Astrocyte (in vitro differentiated cells and primary cell): Measurements from ENCODE around the gene GGTLC3. TPM values are rescaled to one million over a fixed set of nuclear protein-coding genes. Genes with fewer than 3 reads are reported as not detected.
"Not testable (repeated sequence)": the region's sequence is repeated elsewhere in the genome, so short reads cannot be mapped to it uniquely, and the experiment has no call there.

Experiments used
- DNase-seq: peaks from one replicate; pipeline ENCODE4 v3.0.0-alpha.2; 2010; ENCODE audit warnings: low read depth
- FAIRE-seq: peaks from 2 replicates; lab custom pipeline; 2011; peaks lifted over from hg19 to GRCh38; lab: Jason Lieb, UNC
- H2AFZ ChIP-seq: 2 replicates; pipeline ENCODE4 v1.6.0; 2012; ENCODE audit warnings: low read depth, low read length, inconsistent platforms
- H3K27ac ChIP-seq: 2 replicates; pipeline ENCODE4 v1.5.1; 2011; ENCODE audit warnings: low read depth, low read length, inconsistent platforms
- H3K27me3 ChIP-seq: 2 replicates; pipeline ENCODE4 v1.6.0; 2011; ENCODE audit warnings: low read length, inconsistent platforms; ENCODE audit not compliant: insufficient read depth
- H3K36me3 ChIP-seq: 2 replicates; pipeline ENCODE4 v1.5.1; 2011; ENCODE audit warnings: low read length, inconsistent platforms; ENCODE audit not compliant: insufficient read depth
- H3K4me1 ChIP-seq: 2 replicates; pipeline ENCODE4 v1.5.1; 2011; ENCODE audit warnings: low read length, inconsistent platforms; ENCODE audit not compliant: insufficient read depth
- H3K4me2 ChIP-seq: 2 replicates; pipeline ENCODE4 v1.6.0; 2012; ENCODE audit warnings: low read length, inconsistent platforms
- H3K4me3 ChIP-seq: 2 replicates; pipeline ENCODE4 v1.5.1; 2011; ENCODE audit warnings: low read depth, mild to moderate bottlenecking, low read length, inconsistent platforms; ENCODE audit not compliant: insufficient read depth
- H3K79me2 ChIP-seq: 2 replicates; pipeline ENCODE4 v1.6.0; 2012; ENCODE audit warnings: mild to moderate bottlenecking, low read length, inconsistent platforms; ENCODE audit not compliant: insufficient read depth
- H3K9ac ChIP-seq: 2 replicates; pipeline ENCODE4 v1.6.0; 2012; ENCODE audit warnings: mild to moderate bottlenecking, low read length, inconsistent platforms
- H3K9me3 ChIP-seq: 2 replicates; pipeline ENCODE4 v1.5.1; 2012; ENCODE audit warnings: low read depth, mild to moderate bottlenecking, low read length, inconsistent platforms; ENCODE audit not compliant: insufficient read depth
- H4K20me1 ChIP-seq: 2 replicates; pipeline ENCODE4 v1.6.0; 2012; ENCODE audit warnings: low read length, inconsistent platforms; ENCODE audit not compliant: insufficient read depth
- H3K27ac Mint-ChIP-seq: one replicate; pipeline ENCODE4 v1.8.0; 2021; ENCODE audit warnings: mild to moderate bottlenecking, mixed read lengths; ENCODE audit not compliant: unreplicated experiment
- H3K27me3 Mint-ChIP-seq: one replicate; pipeline ENCODE4 v1.8.0; 2021; ENCODE audit warnings: low read depth, mixed read lengths; ENCODE audit not compliant: unreplicated experiment
- H3K36me3 Mint-ChIP-seq: one replicate; pipeline ENCODE4 v1.8.0; 2021; ENCODE audit warnings: low read depth, mixed read lengths; ENCODE audit not compliant: unreplicated experiment
- H3K4me1 Mint-ChIP-seq: one replicate; pipeline ENCODE4 v1.8.0; 2021; ENCODE audit warnings: low read depth, mixed read lengths; ENCODE audit not compliant: unreplicated experiment
- H3K4me3 Mint-ChIP-seq: one replicate; pipeline ENCODE4 v1.8.0; 2021; ENCODE audit warnings: mild to moderate bottlenecking, moderate library complexity, mixed read lengths; ENCODE audit not compliant: unreplicated experiment
- H3K9me3 Mint-ChIP-seq: one replicate; pipeline ENCODE4 v1.8.0; 2021; ENCODE audit warnings: mild to moderate bottlenecking, mixed read lengths; ENCODE audit not compliant: unreplicated experiment
- total RNA-seq: library from RNA; stranded (reverse); gene quantifications from 2 replicates; pipeline ENCODE4 v1.2.1, GENCODE V29; 2021

The GGTLC3 gene
- total RNA-seq, 1 donor from 2014 or later: not detected

DNA sequence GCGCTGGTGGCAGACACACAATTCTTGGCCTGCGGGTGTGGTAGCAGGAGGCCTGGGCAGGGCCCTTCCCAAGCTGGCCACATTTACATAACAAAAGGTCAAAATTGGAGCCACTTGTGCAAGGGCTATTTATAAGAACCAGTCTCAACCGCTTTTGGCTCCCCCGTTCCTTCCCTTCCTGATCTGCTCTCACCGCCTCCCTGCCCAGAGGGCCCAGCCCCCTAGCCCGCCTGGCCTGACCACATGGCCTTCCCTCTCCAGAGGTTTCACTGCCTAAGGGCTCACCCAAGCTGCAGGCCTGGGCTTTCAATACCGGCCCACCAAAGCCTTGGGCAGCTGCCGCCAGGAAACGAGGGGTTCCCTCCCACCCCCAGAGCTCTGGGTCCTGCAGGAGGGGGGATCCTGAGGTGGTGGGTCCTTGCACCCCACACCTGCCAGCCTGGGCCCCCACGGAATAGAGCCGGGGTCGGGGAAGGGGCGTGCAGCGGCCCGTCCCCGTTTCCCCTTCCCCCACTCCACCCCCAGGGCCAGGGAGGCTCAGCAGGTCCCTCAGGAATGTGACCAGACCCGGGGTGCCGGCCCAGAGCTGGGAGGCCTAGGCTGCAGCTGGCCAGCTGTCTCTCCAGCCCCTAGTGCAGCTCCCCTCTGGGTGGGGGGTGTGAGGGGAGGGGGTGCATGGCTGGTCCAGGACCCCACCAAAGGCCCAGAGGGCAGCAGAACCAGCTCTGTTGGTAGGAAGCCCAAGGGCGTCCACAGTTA, 35.1 kb upstream of the GGTLC3 start:
- not testable (repeated sequence) for H3K27ac ChIP-seq, H3K4me2 ChIP-seq, DNase-seq, H4K20me1 ChIP-seq, H3K4me3 ChIP-seq, H3K27ac Mint-ChIP-seq, H3K9me3 ChIP-seq, H3K4me1 Mint-ChIP-seq, H3K27me3 ChIP-seq, H3K27me3 Mint-ChIP-seq, H3K36me3 ChIP-seq, H3K36me3 Mint-ChIP-seq, H3K4me1 ChIP-seq, H3K9me3 Mint-ChIP-seq, H2AFZ ChIP-seq, H3K4me3 Mint-ChIP-seq, FAIRE-seq, H3K9ac ChIP-seq, H3K79me2 ChIP-seq

DNA sequence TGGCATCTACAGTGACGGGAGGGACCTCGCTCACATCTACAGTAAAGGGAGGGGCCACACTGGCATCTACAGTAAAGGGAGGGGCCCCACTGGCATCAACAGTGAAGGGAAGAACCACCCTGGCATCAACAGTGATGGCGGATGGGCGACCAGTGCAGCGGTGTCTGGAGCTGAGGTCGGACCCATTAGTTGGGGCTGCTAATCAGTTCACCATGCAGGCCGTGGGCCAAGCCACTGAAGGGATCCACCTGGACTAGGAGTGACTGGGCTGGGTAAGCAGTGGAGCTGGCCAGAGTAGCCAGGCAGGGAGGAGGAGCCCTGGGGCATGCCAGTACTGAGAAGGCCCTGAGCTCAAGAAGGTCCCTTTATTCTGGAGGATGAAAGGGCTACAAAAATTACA, 33.1 kb upstream of the GGTLC3 start:
- not testable (repeated sequence) for H3K27me3 ChIP-seq, H3K9me3 ChIP-seq, H3K27me3 Mint-ChIP-seq, DNase-seq, H3K4me3 Mint-ChIP-seq, H3K4me1 ChIP-seq, H3K27ac Mint-ChIP-seq, FAIRE-seq, H2AFZ ChIP-seq, H3K9me3 Mint-ChIP-seq, H3K4me2 ChIP-seq, H3K36me3 ChIP-seq, H3K27ac ChIP-seq, H3K4me1 Mint-ChIP-seq, H3K9ac ChIP-seq, H3K36me3 Mint-ChIP-seq, H3K4me3 ChIP-seq, H3K79me2 ChIP-seq, H4K20me1 ChIP-seq

DNA sequence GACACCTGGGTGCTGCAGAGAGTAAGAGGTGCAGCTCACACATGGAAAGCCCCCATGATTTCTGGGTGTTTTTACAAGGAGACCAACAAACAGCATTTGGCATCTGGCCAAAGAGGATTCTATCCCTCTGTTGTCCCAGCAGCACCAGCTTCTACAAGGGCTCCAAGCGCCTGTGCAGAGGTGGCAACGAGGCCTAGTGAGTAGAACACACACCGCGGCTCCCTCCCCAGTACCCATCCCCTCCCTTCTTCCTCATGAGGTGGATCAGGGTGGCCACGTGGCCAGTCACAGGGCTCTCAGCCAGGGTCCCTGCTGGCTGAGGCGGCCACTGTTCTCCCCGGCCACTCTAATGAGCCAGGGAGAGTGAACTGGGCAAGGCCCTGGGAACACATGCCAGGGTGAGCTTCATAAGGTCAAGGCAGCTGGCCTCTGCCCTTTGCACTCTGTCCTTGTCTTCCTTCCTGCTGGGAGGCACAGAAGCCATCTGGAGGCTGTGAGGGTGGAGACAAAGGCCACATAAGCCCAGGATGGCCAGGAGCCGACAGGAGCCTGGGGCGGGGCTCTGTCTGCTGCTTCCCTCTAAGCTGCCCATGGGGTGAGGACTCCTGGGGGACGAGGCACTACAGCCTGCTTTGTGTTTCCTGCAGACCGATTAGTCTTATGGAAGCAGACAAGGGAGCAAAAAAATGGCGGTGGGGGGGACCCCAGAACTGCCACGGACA, 31.7 kb upstream of the GGTLC3 start:
- H3K27me3 ChIP-seq, H3K4me3 ChIP-seq, H3K9me3 Mint-ChIP-seq, H3K9me3 ChIP-seq, H3K4me1 ChIP-seq, H3K27me3 Mint-ChIP-seq, H3K4me2 ChIP-seq, FAIRE-seq, H3K9ac ChIP-seq, H3K36me3 ChIP-seq, H3K27ac ChIP-seq, H3K4me3 Mint-ChIP-seq, H3K27ac Mint-ChIP-seq, DNase-seq, H3K79me2 ChIP-seq, H3K4me1 Mint-ChIP-seq, H2AFZ ChIP-seq, H3K36me3 Mint-ChIP-seq, H4K20me1 ChIP-seq: not testable (repeated sequence)

DNA sequence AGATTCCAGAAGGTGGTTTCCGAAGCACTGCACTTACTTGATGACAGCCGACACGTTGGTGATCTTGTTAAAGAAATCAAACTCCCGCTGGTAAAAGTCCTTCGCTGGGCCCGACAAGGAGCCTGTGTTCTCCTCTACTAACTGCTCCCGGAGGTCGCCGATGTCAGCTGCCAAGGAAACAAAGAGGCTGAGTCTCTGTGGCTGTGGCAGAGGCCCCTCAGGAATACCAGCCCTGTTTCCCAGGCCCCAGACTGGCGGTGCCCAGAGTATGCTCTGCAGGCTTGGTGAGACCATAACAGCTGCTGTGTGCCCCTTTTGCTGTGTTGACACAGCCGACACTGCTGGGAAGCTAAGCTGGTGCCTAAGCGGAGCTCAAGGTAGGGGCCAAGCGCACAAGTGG, 26.7 kb upstream of the GGTLC3 start:
- not testable (repeated sequence) for H3K36me3 Mint-ChIP-seq, H3K4me3 Mint-ChIP-seq, H4K20me1 ChIP-seq, H3K27ac Mint-ChIP-seq, H3K27me3 ChIP-seq, H3K27me3 Mint-ChIP-seq, H3K4me1 ChIP-seq, H2AFZ ChIP-seq, H3K4me3 ChIP-seq, H3K4me1 Mint-ChIP-seq, H3K36me3 ChIP-seq, H3K27ac ChIP-seq, H3K9me3 Mint-ChIP-seq, H3K79me2 ChIP-seq, H3K9ac ChIP-seq, H3K4me2 ChIP-seq, H3K9me3 ChIP-seq, FAIRE-seq, DNase-seq

DNA sequence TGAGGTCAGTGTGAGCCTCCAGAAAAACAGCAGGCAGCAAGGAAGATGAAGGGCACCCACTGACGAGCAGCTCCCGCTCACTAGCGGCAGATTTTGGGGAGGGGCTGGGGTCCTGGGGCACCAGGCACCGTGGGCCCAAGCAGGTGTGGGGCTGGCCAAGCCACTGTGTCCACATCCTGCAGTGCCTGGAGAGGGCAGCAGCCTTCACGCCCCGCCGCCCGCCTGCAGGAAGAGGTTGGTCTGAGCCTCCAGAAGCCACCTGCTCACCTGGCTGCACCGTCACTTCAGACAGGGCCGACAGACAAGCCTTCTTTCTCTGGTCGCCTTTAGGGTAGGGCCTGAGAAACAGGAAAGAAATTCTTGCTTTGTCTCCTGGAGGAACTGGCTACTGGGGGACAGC, 25.4 kb upstream of the GGTLC3 start:
- H3K9me3 ChIP-seq, H3K4me1 Mint-ChIP-seq, H3K27me3 ChIP-seq, H3K9me3 Mint-ChIP-seq, H3K27ac Mint-ChIP-seq, H3K27me3 Mint-ChIP-seq, H3K4me3 Mint-ChIP-seq, H2AFZ ChIP-seq, H3K36me3 Mint-ChIP-seq, DNase-seq, H3K27ac ChIP-seq, H3K4me3 ChIP-seq, H3K9ac ChIP-seq, H4K20me1 ChIP-seq, H3K4me2 ChIP-seq, H3K4me1 ChIP-seq, FAIRE-seq, H3K79me2 ChIP-seq, H3K36me3 ChIP-seq: not testable (repeated sequence)

DNA sequence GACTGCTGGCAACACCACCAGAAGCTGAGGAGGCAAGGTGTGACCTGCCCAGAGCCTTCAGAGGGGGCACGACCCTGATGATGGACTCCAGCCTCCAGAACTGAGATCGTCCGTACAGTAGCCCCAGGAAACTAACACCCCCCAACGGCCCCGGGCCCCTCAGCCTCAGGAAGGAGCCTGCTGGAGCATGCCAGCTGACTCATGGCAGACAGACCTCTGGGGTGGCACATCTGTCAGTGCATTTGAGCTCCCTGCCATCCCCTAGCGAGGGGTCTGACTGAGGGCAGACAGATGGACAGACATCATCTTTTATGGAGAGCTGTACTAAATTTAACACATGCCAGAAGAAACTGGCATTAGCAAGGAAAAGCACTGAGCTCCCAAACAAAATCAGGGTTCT, 22.0 kb upstream of the GGTLC3 start:
- H3K36me3 Mint-ChIP-seq, H3K9me3 Mint-ChIP-seq, H3K27me3 ChIP-seq, H3K9me3 ChIP-seq, H3K4me3 Mint-ChIP-seq, H3K27me3 Mint-ChIP-seq, H4K20me1 ChIP-seq, H3K4me2 ChIP-seq, H2AFZ ChIP-seq, H3K4me1 ChIP-seq, H3K27ac Mint-ChIP-seq, H3K27ac ChIP-seq, H3K36me3 ChIP-seq, H3K4me3 ChIP-seq, DNase-seq, FAIRE-seq, H3K9ac ChIP-seq, H3K4me1 Mint-ChIP-seq, H3K79me2 ChIP-seq: not testable (repeated sequence)
